Hematopoietic multipotent progenitor cell treated with erythropoietin and hydrocortisone succinate and interleukin-3 and kit ligand, for 4 days (in vitro differentiated cells): ENCODE data around the gene KRTAP5-1.
A peak's percentile ranks its signal among the peaks of the same experiment; 100 is the strongest.

Experiments used
- DNase-seq: peaks from one replicate; pipeline ENCODE4 v3.0.0-alpha.2; 2015

KRTAP5-1 gene

GRCh38 chr11:1558775-1559110 is 26.3 kb downstream of the KRTAP5-1 start:
- DNase-seq = no peak

GRCh38 chr11:1557904-1558774 is 26.9 kb downstream of the KRTAP5-1 start:
- no peak for DNase-seq

- no peak for DNase-seq
Measured at GRCh38 chr11:1557051-1557884, 27.8 kb downstream of the KRTAP5-1 start.

GRCh38 chr11:1556278-1556902 is 28.7 kb downstream of the KRTAP5-1 start:
- no peak for DNase-seq

GRCh38 chr11:1555713-1556153 is 29.4 kb downstream of the KRTAP5-1 start:
- no peak for DNase-seq

- no peak for DNase-seq
Measured at GRCh38 chr11:1554981-1555712, 29.9 kb downstream of the KRTAP5-1 start.

- DNase-seq = no peak
Measured at GRCh38 chr11:1553808-1554594, 31.1 kb downstream of the KRTAP5-1 start.

- DNase-seq = peak; percentile 29
Measured at GRCh38 chr11:1549338-1550330, 35.4 kb downstream of the KRTAP5-1 start.

GRCh38 chr11:1548221-1549070 is 36.6 kb downstream of the KRTAP5-1 start:
- DNase-seq = peak; percentile 16

GRCh38 chr11:1547467-1548098 is 37.5 kb downstream of the KRTAP5-1 start:
- no peak for DNase-seq

- peak; percentile 68 for DNase-seq
Measured at GRCh38 chr11:1546536-1547466, 38.3 kb downstream of the KRTAP5-1 start.

- DNase-seq = no peak
Measured at GRCh38 chr11:1546077-1546535, 39.0 kb downstream of the KRTAP5-1 start.

- no peak for DNase-seq
Measured at GRCh38 chr11:1545432-1545831, 39.7 kb downstream of the KRTAP5-1 start.

- DNase-seq = no peak
Measured at GRCh38 chr11:1544536-1544935, 40.5 kb downstream of the KRTAP5-1 start.

- no peak for DNase-seq
Measured at GRCh38 chr11:1543606-1544263, 41.3 kb downstream of the KRTAP5-1 start.

GRCh38 chr11:1542267-1542666 is 42.8 kb downstream of the KRTAP5-1 start:
- no peak for DNase-seq
